ENCODE measurements around the gene MAPRE2.
A peak's percentile ranks its signal among the peaks of the same experiment; 100 is the strongest.

Gene MAPRE2

GRCh38 chr18:35186291-35187034 is 145.2 kb downstream of the MAPRE2 start:
- peak; percentile 53 for DNase-seq

GRCh38 chr18:35189510-35189909 is 148.3 kb downstream of the MAPRE2 start:
- no peak for DNase-seq

- no peak for DNase-seq
Measured at GRCh38 chr18:35190948-35191697, 149.9 kb downstream of the MAPRE2 start.

DNA sequence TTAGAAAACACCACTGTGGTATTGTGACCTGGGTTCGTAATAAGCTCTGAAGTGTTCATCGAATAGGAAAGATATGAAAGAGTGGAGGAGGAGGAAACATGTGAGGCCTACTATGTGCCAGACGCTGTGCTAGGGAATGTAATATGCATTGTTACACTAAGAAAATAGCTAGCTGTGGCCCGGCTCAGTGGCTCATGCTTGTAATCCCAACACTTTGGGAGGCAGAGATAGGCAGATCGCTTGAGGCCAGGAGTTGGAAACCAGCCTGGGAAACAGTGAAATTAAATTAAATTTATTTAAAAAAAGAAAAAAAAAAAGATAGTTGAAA is 150.4 kb downstream of the MAPRE2 start:
- no peak for DNase-seq

- no peak for DNase-seq
Measured at GRCh38 chr18:35192415-35192814, 151.2 kb downstream of the MAPRE2 start.
